ENCODE results near the gene FILIP1L.

Gene FILIP1L

DNA sequence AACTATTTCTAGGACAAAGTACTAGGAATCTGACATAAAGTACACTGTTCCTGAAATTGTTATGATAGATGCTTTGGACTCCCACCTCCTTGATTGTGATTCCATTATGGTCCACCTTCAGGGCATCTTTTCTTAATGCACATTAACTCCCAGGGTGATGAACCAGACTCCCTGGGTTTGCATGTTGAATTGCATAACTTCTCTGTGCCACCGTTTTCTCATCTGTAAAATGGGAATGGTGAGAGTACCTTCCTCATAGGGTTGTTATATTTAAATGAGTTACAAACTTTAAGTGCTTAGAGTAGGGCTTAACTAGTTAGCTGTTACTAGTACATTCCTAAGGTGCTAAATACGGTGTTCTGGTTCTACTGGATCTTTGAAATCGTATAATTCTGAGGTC, 214.7 kb downstream of the FILIP1L start:
- Histone ChIP-seq H3K4me1 (ENCODE audit: control insufficient read depth, insufficient read depth, low read length) (peaks cover 3% of the 10 kb centered on the region), H3K9me3 (ENCODE audit: control insufficient read depth, low read length) (no peaks in the 10 kb centered on the region), H3K4me3 (ENCODE audit: insufficient read depth, low read depth, low read length) (no peak overlapping the region), H3K27ac (ENCODE audit: insufficient read depth, low read depth, low read length, poor library complexity, severe bottlenecking) (no peak overlapping the region), H3K36me3 (ENCODE audit: control insufficient read depth, insufficient read depth, low read length) (no peaks in the 10 kb centered on the region), H3K27me3 (ENCODE audit: control insufficient read depth, insufficient read depth, low read length, poor library complexity, severe bottlenecking) (no peaks in the 10 kb centered on the region)
- 87 to 89% methylated on average over 3 of the region's 3 CpGs for WGBS, 2 experiments

DNA sequence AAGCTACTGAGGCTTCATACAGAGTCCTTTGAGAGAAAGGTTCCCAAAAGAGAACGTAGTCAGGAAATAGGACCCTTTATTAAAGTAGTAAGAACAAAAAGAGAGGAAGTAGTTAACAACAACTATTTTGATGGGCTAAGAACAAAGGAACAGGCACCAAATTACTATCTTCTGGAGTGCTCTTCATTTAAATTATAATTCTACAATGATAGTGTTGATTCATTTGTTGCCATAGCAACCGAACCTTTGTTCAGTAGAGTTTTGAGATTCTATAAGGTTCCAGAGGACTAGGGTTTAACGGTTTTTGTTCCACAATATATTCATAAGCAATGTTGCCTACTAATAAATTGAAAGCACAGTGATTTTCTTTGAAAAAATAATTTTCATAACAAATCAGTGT, 217.8 kb downstream of the FILIP1L start:
- Histone ChIP-seq H3K27ac (ENCODE audit: insufficient read depth, low read depth, low read length, poor library complexity, severe bottlenecking) (no peak overlapping the region), H3K36me3 (ENCODE audit: control insufficient read depth, insufficient read depth, low read length) (no peaks in the 10 kb centered on the region), H3K4me1 (ENCODE audit: control insufficient read depth, insufficient read depth, low read length) (peaks cover 3% of the 10 kb centered on the region), H3K27me3 (ENCODE audit: control insufficient read depth, insufficient read depth, low read length, poor library complexity, severe bottlenecking) (no peaks in the 10 kb centered on the region), H3K9me3 (ENCODE audit: control insufficient read depth, low read length) (no peaks in the 10 kb centered on the region), H3K4me3 (ENCODE audit: insufficient read depth, low read depth, low read length) (no peak overlapping the region)
- WGBS, 2 experiments, result 64 to 68% methylated on average over 1 to 3 of the region's 3 CpGs

DNA sequence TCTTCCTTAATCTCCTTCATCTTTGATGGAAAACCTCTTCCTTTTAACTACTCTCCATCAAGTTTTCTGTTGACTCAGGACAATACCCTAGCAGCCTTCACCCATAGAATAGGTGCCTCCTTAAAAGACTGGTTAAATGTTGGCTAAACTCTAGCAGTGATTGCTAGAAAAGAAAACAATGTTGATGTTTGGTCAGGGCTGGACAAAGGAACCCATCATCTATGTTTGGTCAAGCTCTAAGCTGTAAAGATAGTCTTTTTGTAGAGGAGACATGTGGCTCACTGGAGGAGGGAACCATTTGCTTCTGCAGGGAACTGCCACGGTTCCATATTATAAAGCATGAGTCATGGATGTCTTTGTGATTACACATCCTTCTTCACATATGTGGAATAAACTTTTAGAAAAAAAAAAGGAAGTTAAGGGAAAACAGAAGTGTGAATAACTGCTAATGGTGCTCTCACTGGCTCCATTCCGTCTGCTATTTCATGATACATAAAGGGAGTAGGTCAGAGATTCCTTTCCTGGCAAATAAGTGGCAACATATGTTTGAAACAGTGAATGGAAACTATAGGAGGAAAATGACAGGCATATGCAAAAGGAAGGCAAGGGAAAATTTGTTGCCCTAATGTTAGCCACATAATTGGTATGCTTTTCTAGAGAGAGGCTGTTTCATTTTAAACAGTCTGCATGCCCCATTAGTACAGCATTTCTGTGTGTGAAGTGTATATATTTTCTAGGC, 218.4 kb downstream of the FILIP1L start:
- 78 to 89% methylated on average over 2 of the region's 2 CpGs for WGBS, 2 experiments
- Histone ChIP-seq H3K9me3 (ENCODE audit: control insufficient read depth, low read length) (no peaks in the 10 kb centered on the region), H3K4me3 (ENCODE audit: insufficient read depth, low read depth, low read length) (no peak overlapping the region), H3K27ac (ENCODE audit: insufficient read depth, low read depth, low read length, poor library complexity, severe bottlenecking) (no peak overlapping the region), H3K4me1 (ENCODE audit: control insufficient read depth, insufficient read depth, low read length) (peaks cover 3% of the 10 kb centered on the region), H3K36me3 (ENCODE audit: control insufficient read depth, insufficient read depth, low read length) (no peaks in the 10 kb centered on the region), H3K27me3 (ENCODE audit: control insufficient read depth, insufficient read depth, low read length, poor library complexity, severe bottlenecking) (no peaks in the 10 kb centered on the region)

DNA sequence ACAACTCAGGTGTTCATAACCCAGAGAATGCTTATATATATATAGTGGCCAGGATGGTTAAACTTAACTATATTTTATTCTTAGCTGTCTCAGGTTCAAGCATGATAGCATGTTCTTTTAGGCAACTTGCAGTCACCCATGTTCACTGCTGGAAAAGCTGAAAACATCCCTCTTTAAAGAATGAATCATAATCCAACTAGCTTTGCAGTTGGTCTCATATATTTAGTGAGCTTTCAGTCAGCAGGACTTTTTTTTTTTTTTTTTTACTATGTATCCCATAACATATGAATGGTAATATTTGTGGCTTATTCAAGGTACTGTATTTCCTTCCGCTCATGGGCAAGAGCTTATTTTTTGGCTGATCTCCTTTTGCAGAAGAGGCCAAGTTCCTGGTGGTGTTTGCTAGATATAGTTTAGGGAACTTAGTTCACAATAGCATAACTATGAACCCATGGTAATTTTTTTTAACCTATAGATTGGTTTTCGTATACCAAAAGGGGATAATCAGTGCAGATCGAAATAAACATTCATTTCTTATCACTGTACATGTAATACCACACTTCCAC, 219.1 kb downstream of the FILIP1L start:
- Histone ChIP-seq H3K4me3 (ENCODE audit: insufficient read depth, low read depth, low read length) (no peak overlapping the region), H3K9me3 (ENCODE audit: control insufficient read depth, low read length) (no peaks in the 10 kb centered on the region), H3K4me1 (ENCODE audit: control insufficient read depth, insufficient read depth, low read length) (peaks cover 3% of the 10 kb centered on the region), H3K27me3 (ENCODE audit: control insufficient read depth, insufficient read depth, low read length, poor library complexity, severe bottlenecking) (no peaks in the 10 kb centered on the region), H3K36me3 (ENCODE audit: control insufficient read depth, insufficient read depth, low read length) (no peaks in the 10 kb centered on the region), H3K27ac (ENCODE audit: insufficient read depth, low read depth, low read length, poor library complexity, severe bottlenecking) (no peak overlapping the region)
- 94% methylated on average over 3 of the region's 3 CpGs for WGBS, 2 experiments

DNA sequence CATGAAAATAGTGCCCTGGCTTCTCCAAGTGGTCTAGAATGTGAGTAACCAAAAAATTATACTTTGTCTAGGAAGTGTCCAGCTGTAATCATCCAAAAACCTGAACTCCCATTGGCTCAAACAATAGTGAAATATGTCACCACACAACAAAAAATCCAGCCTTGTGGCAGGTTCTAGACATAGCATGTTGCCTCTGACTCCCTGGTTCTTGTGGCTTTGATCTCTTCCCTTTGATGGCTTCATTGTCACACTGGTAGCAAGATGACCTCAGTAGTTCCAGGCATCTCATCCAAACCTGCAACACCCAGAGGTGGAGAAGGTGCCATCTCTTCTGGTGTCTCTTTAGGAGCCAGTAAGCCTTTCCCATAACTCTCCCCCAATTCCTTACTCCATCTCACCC, 222.0 kb downstream of the FILIP1L start:
- H3K27me3 ChIP-seq (ENCODE audit: control insufficient read depth, insufficient read depth, low read length, poor library complexity, severe bottlenecking), result no peaks in the 10 kb centered on the region
- H3K9me3 ChIP-seq (ENCODE audit: control insufficient read depth, low read length), result no peaks in the 10 kb centered on the region
- no peak overlapping the region for H3K4me3 ChIP-seq (ENCODE audit: insufficient read depth, low read depth, low read length)
- peaks cover 3% of the 10 kb centered on the region for H3K4me1 ChIP-seq (ENCODE audit: control insufficient read depth, insufficient read depth, low read length)
- no peaks in the 10 kb centered on the region for H3K36me3 ChIP-seq (ENCODE audit: control insufficient read depth, insufficient read depth, low read length)
- H3K27ac ChIP-seq (ENCODE audit: insufficient read depth, low read depth, low read length, poor library complexity, severe bottlenecking), result no peak overlapping the region

DNA sequence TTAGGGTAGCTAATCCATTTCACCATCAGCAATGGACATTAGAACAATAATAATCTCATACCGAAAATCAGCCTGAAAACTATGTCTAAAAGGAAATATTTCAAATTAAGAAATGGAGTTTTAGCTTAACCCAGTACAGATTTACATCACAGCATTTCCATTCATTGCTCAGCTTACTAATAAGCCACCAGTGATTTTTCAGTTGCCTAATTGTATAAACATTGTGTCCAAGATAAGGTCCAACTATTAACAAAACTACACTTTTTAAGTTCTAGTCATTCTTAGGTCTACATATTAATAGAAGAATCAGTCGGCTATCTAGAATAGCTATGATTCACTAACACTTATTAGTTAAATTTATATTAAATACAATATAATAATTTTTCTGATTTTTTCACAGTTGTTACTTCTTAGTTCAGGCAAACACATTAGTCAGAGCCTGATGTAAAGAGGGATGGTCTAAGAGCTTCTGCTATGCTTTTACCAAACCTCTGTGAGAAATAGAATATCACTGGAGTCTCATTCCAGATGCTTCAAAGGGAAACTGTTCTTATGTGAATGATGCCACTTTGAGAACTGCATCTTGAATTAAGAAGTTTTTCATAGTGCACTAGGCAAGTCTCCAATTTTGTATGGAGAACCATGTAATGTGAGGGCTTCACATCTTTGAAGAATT, 222.6 kb downstream of the FILIP1L start:
- H3K4me1 ChIP-seq (ENCODE audit: control insufficient read depth, insufficient read depth, low read length), result peaks cover 3% of the 10 kb centered on the region
- no peak overlapping the region for H3K27ac ChIP-seq (ENCODE audit: insufficient read depth, low read depth, low read length, poor library complexity, severe bottlenecking)
- H3K4me3 ChIP-seq (ENCODE audit: insufficient read depth, low read depth, low read length), result no peak overlapping the region
- H3K27me3 ChIP-seq (ENCODE audit: control insufficient read depth, insufficient read depth, low read length, poor library complexity, severe bottlenecking), result no peaks in the 10 kb centered on the region
- no peaks in the 10 kb centered on the region for H3K9me3 ChIP-seq (ENCODE audit: control insufficient read depth, low read length)
- WGBS, 2 experiments, result 57% methylated on average over 1 of the region's 2 CpGs; no CpG with 5 or more reads in 1 of the 2 experiments
- no peaks in the 10 kb centered on the region for H3K36me3 ChIP-seq (ENCODE audit: control insufficient read depth, insufficient read depth, low read length)

DNA sequence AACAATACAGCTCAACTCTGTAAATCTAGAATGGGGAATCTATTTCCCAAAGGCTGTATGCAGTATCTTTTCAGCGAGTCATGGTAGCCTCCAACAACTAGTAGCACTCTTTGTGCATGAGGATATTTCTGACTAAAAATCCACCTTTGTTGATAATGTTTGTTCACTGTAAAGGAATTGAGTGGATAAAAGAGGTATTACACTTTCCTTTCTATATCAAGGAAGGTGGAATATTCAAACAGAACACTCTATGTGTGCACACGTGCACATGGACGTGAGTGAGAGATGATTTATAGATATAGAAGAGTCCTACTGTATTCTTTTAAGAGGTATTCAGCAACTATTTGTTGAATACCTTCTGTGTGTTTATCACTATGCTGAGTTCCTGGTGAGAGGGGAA, 228.4 kb downstream of the FILIP1L start:
- Histone ChIP-seq H3K27me3 (ENCODE audit: control insufficient read depth, insufficient read depth, low read length, poor library complexity, severe bottlenecking) (no peaks in the 10 kb centered on the region), H3K4me1 (ENCODE audit: control insufficient read depth, insufficient read depth, low read length) (no peaks in the 10 kb centered on the region), H3K4me3 (ENCODE audit: insufficient read depth, low read depth, low read length) (no peak overlapping the region), H3K36me3 (ENCODE audit: control insufficient read depth, insufficient read depth, low read length) (no peaks in the 10 kb centered on the region), H3K9me3 (ENCODE audit: control insufficient read depth, low read length) (no peaks in the 10 kb centered on the region), H3K27ac (ENCODE audit: insufficient read depth, low read depth, low read length, poor library complexity, severe bottlenecking) (no peak overlapping the region)
- WGBS, 2 experiments, result 96 to 97% methylated on average over 3 of the region's 3 CpGs

DNA sequence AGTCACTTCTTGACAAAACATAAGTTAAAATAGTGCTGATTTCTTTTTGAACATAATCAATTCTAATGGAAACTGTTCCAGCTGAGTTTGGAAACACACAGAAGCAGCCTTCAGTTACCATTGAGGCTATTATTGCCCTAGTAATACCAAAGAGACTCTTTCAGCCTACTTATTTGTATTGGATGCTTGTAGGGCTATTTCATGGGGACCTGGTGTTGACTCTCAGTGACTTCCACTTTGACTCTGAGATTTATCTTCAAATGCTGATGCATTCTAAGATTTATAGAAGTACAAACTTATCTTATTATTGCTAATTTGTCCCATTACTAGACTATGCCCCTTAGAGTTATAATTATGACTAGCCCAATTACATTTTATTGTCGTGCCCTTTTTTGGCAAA, 229.2 kb downstream of the FILIP1L start:
- H3K27ac ChIP-seq (ENCODE audit: insufficient read depth, low read depth, low read length, poor library complexity, severe bottlenecking), result no peak overlapping the region
- WGBS, 2 experiments, result 100% methylated on average over 1 of the region's 1 CpG
- H3K36me3 ChIP-seq (ENCODE audit: control insufficient read depth, insufficient read depth, low read length), result no peaks in the 10 kb centered on the region
- H3K4me1 ChIP-seq (ENCODE audit: control insufficient read depth, insufficient read depth, low read length), result no peaks in the 10 kb centered on the region
- no peak overlapping the region for H3K4me3 ChIP-seq (ENCODE audit: insufficient read depth, low read depth, low read length)
- H3K9me3 ChIP-seq (ENCODE audit: control insufficient read depth, low read length), result no peaks in the 10 kb centered on the region
- H3K27me3 ChIP-seq (ENCODE audit: control insufficient read depth, insufficient read depth, low read length, poor library complexity, severe bottlenecking), result no peaks in the 10 kb centered on the region

DNA sequence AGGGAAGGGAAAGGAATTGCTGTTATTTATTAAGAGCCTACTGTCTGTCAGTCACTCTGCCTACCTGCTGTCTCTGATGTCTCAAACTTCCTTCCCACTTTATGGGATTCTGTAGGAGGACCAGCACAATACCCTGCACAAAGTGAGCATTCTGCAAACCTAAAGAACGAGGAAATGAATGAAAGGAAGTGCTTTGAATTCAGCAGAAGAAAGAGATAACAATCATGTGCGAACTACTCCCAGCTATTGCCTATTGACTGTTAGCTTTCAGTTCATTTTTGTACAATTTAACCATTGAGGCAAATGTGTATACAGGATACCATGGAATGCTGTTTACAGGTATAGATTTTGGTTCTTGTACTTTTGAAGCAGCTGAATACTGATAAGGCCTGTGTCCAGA, 229.8 kb downstream of the FILIP1L start:
- H3K4me1 ChIP-seq (ENCODE audit: control insufficient read depth, insufficient read depth, low read length), result no peaks in the 10 kb centered on the region
- H3K36me3 ChIP-seq (ENCODE audit: control insufficient read depth, insufficient read depth, low read length), result no peaks in the 10 kb centered on the region
- 73 to 81% methylated on average over 2 of the region's 2 CpGs for WGBS, 2 experiments
- H3K9me3 ChIP-seq (ENCODE audit: control insufficient read depth, low read length), result no peaks in the 10 kb centered on the region
- no peak overlapping the region for H3K4me3 ChIP-seq (ENCODE audit: insufficient read depth, low read depth, low read length)
- H3K27ac ChIP-seq (ENCODE audit: insufficient read depth, low read depth, low read length, poor library complexity, severe bottlenecking), result no peak overlapping the region
- no peaks in the 10 kb centered on the region for H3K27me3 ChIP-seq (ENCODE audit: control insufficient read depth, insufficient read depth, low read length, poor library complexity, severe bottlenecking)

DNA sequence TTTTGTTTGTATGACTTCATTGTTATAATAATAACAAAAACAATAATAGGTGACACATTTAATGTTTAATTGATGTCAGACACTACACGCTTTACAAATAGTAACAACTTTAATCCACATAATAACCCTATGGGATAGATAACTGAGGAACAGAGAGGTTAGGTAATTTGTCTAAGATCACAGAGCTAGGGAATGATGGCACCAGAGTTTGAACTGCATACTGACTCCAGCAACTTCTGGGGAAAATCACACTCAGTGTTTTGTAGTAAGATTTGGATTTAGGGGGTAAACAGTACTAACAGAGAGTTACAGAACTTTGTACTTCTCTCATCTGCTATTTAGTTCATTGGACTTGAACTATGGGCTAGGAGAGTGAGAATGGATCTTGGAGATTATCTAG, 230.6 kb downstream of the FILIP1L start:
- H3K27me3 ChIP-seq (ENCODE audit: control insufficient read depth, insufficient read depth, low read length, poor library complexity, severe bottlenecking), result no peaks in the 10 kb centered on the region
- H3K4me3 ChIP-seq (ENCODE audit: insufficient read depth, low read depth, low read length), result no peak overlapping the region
- H3K36me3 ChIP-seq (ENCODE audit: control insufficient read depth, insufficient read depth, low read length), result no peaks in the 10 kb centered on the region
- no CpG with 5 or more reads among the region's 1 CpG for WGBS, 2 experiments
- no peak overlapping the region for H3K27ac ChIP-seq (ENCODE audit: insufficient read depth, low read depth, low read length, poor library complexity, severe bottlenecking)
- no peaks in the 10 kb centered on the region for H3K9me3 ChIP-seq (ENCODE audit: control insufficient read depth, low read length)
- no peaks in the 10 kb centered on the region for H3K4me1 ChIP-seq (ENCODE audit: control insufficient read depth, insufficient read depth, low read length)

Data from ectodermal cell (in vitro differentiated cells).